HG03432 (cell line): Measurements from ENCODE around the gene ACADS.
"Not testable (repeated sequence)": the region's sequence is repeated elsewhere in the genome, so short reads cannot be mapped to it uniquely, and the experiment has no call there.

Source experiments
- ATAC-seq: cut with Tn5 transposase; IDR thresholded peaks from one replicate; pipeline ENCODE4 v1.9.1; 2021; ENCODE audit warnings: mild to moderate bottlenecking, moderate library complexity; ENCODE audit not compliant: unreplicated experiment

ACADS gene

GRCh38 chr12:120725151-120725658 lies 421 bp upstream of the ACADS start:
- ATAC-seq, result no peak

GRCh38 chr12:120726510-120726793 lies 826 bp downstream of the ACADS start:
- no peak for ATAC-seq

- ATAC-seq, result no peak
Observed at GRCh38 chr12:120726961-120727360, 1.3 kb downstream of the ACADS start.

- not testable (repeated sequence) for ATAC-seq
Observed at GRCh38 chr12:120732198-120732597, 6.6 kb downstream of the ACADS start.

- ATAC-seq, result no peak
Observed at GRCh38 chr12:120733574-120733973, 7.9 kb downstream of the ACADS start.

GRCh38 chr12:120734210-120734609 lies 8.6 kb downstream of the ACADS start:
- no peak for ATAC-seq

- no peak for ATAC-seq
Observed at GRCh38 chr12:120735181-120735580, 9.6 kb downstream of the ACADS start.

- no peak for ATAC-seq
Observed at GRCh38 chr12:120736404-120737331, 11.0 kb downstream of the ACADS start.

- ATAC-seq, result no peak
Observed at GRCh38 chr12:120737557-120738251, 12.1 kb downstream of the ACADS start.

GRCh38 chr12:120738252-120739030 lies 12.8 kb downstream of the ACADS start:
- ATAC-seq, result no peak

- no peak for ATAC-seq
Observed at GRCh38 chr12:120739031-120739762, 13.6 kb downstream of the ACADS start.

GRCh38 chr12:120739821-120740613 lies 14.4 kb downstream of the ACADS start:
- ATAC-seq, result no peak

GRCh38 chr12:120740871-120741270 lies 15.2 kb downstream of the ACADS start:
- ATAC-seq, result no peak

- no peak for ATAC-seq
Observed at GRCh38 chr12:120741476-120742421, 16.1 kb downstream of the ACADS start.

GRCh38 chr12:120744922-120745493 lies 19.4 kb downstream of the ACADS start:
- no peak for ATAC-seq

GRCh38 chr12:120748242-120748641 lies 22.6 kb downstream of the ACADS start:
- no peak for ATAC-seq

- ATAC-seq, result no peak
Observed at GRCh38 chr12:120749256-120749655, 23.6 kb downstream of the ACADS start.

GRCh38 chr12:120750806-120751205 lies 25.2 kb downstream of the ACADS start:
- ATAC-seq, result no peak
